Skeletal muscle tissue (tissue), 4 donors: ENCODE measurements around the gene RBPMS2. TPM values are rescaled to one million over a fixed set of nuclear protein-coding genes. Genes with fewer than 3 reads are reported as not detected.
"Not testable (repeated sequence)": the region's sequence is repeated elsewhere in the genome, so short reads cannot be mapped to it uniquely, and the experiment has no call there.

ENCODE experiments used
- H3K27ac ChIP-seq: one replicate; pipeline ENCODE4 v1.7.0; 2013; ENCODE audit warnings: mild to moderate bottlenecking, low read depth, low read length, inconsistent platforms
- H3K27me3 ChIP-seq, 3 donors: one replicate each; pipeline ENCODE4 v1.7.0; 2013; ENCODE audit warnings: low read length in 3 of 3; ENCODE audit not compliant: control insufficient read depth in 3 of 3, insufficient read depth in 3 of 3
- H3K36me3 ChIP-seq, 3 donors: one replicate each; pipeline ENCODE4 v1.7.0; 2013; ENCODE audit warnings: low read length in 3 of 3; ENCODE audit not compliant: control insufficient read depth in 3 of 3, insufficient read depth in 3 of 3
- H3K4me1 ChIP-seq, 3 donors: one replicate each; pipeline ENCODE4 v1.7.0; 2013; ENCODE audit warnings: low read length in 3 of 3, mild to moderate bottlenecking in 3 of 3; ENCODE audit not compliant: control insufficient read depth in 3 of 3, insufficient read depth in 3 of 3
- H3K4me3 ChIP-seq, 3 donors: one replicate each; pipeline ENCODE4 v1.7.0; 2013; ENCODE audit warnings: low read length in 3 of 3
- H3K9ac ChIP-seq, 3 donors: one replicate each; pipeline ENCODE4 v1.7.0; 2013; ENCODE audit warnings: low read length in 3 of 3, mild to moderate bottlenecking in 3 of 3, moderate library complexity in 2 of 3, low read depth in 1 of 3
- H3K9me3 ChIP-seq, 3 donors: one replicate each; pipeline ENCODE4 v1.7.0; 2013; ENCODE audit warnings: low read length in 3 of 3; ENCODE audit not compliant: control insufficient read depth in 3 of 3
- total RNA-seq: library from RNA; depleted of rRNA; stranded (reverse); fragments of >200 nt; gene quantifications from one replicate; pipeline ENCODE4 v1.2.3, GENCODE V29; 2014
- donor health status: Osteomylitis.

The RBPMS2 gene
- total RNA-seq, 1 donor from 2014 or later = under 0.01 TPM

- H3K36me3 ChIP-seq = no peaks in the 10 kb centered on the region
- H3K4me1 ChIP-seq = peaks cover 0 to 4% (median 3%) of the 10 kb centered on the region in 3 donors
- no peak overlapping the region for H3K4me3 ChIP-seq
- H3K27ac ChIP-seq = no peak overlapping the region
- H3K27me3 ChIP-seq = peaks cover 0 to 4% (median 0%) of the 10 kb centered on the region in 3 donors
- H3K9ac ChIP-seq = no peak overlapping the region
- H3K9me3 ChIP-seq = no peaks in the 10 kb centered on the region
Observed at GRCh38 chr15:64807751-64808222, 32.4 kb upstream of the RBPMS2 start.

DNA sequence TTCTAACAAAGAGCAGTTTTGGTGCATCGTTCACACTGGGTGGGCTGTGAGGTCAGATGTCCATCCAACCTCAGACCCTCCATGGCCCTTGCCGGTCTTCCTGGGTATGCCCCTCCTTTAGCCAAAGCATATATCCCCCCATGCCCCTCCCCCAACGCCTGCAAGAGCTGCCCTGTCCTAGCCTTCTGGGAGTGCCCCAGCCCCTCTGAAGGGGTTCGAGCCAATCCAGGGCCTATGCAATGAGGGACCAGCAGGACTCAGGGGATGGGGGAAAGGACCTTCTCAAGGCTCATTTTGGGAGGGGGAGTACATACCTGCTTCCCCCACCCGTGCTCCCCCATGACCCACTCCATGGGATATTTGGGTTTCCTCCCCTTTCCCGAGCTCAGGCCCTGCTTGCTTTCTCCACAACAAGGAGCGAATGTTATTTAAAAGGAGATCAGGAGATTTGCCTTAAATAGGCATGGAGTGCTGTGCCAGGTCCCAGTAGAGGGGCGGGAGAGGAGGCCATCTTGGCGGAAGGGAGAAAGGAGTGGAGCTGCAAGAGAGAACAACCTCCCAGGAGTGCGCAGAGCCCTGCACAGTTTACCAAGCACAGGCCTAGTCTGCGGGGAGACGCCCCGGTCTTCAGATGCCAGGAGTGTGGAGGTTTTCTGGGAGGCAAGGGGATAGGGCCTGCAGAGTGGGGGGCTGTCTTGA lies 31.8 kb upstream of the RBPMS2 start:
- Histone ChIP-seq H3K27me3 (peaks cover 0 to 4% (median 0%) of the 10 kb centered on the region in 3 donors), H3K27ac (no peak overlapping the region), H3K9me3 (no peaks in the 10 kb centered on the region), H3K36me3 (no peaks in the 10 kb centered on the region), H3K9ac (no peak overlapping the region), H3K4me1 (peaks cover 0 to 4% (median 3%) of the 10 kb centered on the region in 3 donors), H3K4me3 (no peak overlapping the region)

GRCh38 chr15:64806509-64806908 lies 31.1 kb upstream of the RBPMS2 start:
- no peak overlapping the region for H3K9ac ChIP-seq
- no peaks in the 10 kb centered on the region for H3K9me3 ChIP-seq
- H3K27ac ChIP-seq = no peak overlapping the region

GRCh38 chr15:64804619-64805018 lies 29.2 kb upstream of the RBPMS2 start:
- no peak overlapping the region for H3K4me3 ChIP-seq
- H3K9me3 ChIP-seq = no peaks in the 10 kb centered on the region
- peaks cover 0 to 4% (median 0%) of the 10 kb centered on the region in 3 donors for H3K27me3 ChIP-seq
- H3K36me3 ChIP-seq = no peaks in the 10 kb centered on the region
- no peak overlapping the region for H3K27ac ChIP-seq
- H3K9ac ChIP-seq = no peak overlapping the region
- H3K4me1 ChIP-seq = peaks cover 0 to 6% (median 4%) of the 10 kb centered on the region in 3 donors

More at GRCh38 chr15:64806509-64806908, 31.1 kb upstream of the RBPMS2 start:
- Histone ChIP-seq H3K4me3 (no peak overlapping the region), H3K36me3 (no peaks in the 10 kb centered on the region), H3K4me1 (peaks cover 0 to 6% (median 4%) of the 10 kb centered on the region in 3 donors), H3K27me3 (peaks cover 0 to 4% (median 0%) of the 10 kb centered on the region in 3 donors)

- H3K9me3 ChIP-seq = no peaks in the 10 kb centered on the region
- peaks cover 0 to 6% (median 4%) of the 10 kb centered on the region in 3 donors for H3K4me1 ChIP-seq
- H3K27ac ChIP-seq = no peak overlapping the region
- no peak overlapping the region for H3K4me3 ChIP-seq
- H3K9ac ChIP-seq = no peak overlapping the region
- H3K36me3 ChIP-seq = no peaks in the 10 kb centered on the region
- peaks cover 0 to 4% (median 0%) of the 10 kb centered on the region in 3 donors for H3K27me3 ChIP-seq
Observed at GRCh38 chr15:64803526-64803925, 28.1 kb upstream of the RBPMS2 start.

DNA sequence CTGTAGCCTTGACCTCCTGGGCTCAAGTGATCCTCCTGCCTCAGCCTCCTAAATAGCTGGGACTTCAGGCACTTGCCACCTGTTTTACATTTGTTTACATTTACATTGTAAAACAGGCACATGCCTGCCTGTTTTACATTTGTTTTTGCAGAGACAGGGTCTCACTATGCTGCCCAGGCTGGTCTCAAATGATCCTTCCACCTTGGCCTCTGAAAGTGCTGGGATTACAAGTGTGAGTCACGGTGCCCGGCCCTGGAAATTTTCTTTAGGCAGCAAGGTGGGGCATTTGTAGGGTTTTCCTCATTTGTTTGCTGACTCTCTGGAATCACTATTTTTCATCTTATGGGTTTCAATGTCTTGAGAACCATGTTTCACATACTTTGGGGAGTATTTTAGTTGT lies 25.1 kb upstream of the RBPMS2 start:
- Histone ChIP-seq H3K9me3 (no peaks in the 10 kb centered on the region), H3K27me3 (no peaks in the 10 kb centered on the region), H3K4me1 (peaks cover 0 to 6% (median 4%) of the 10 kb centered on the region in 3 donors), H3K36me3 (no peaks in the 10 kb centered on the region), H3K27ac (no peak overlapping the region), H3K9ac (no peak overlapping the region), H3K4me3 (no peak overlapping the region)

GRCh38 chr15:64798905-64799304 lies 23.5 kb upstream of the RBPMS2 start:
- not testable (repeated sequence) for H3K9ac ChIP-seq

DNA sequence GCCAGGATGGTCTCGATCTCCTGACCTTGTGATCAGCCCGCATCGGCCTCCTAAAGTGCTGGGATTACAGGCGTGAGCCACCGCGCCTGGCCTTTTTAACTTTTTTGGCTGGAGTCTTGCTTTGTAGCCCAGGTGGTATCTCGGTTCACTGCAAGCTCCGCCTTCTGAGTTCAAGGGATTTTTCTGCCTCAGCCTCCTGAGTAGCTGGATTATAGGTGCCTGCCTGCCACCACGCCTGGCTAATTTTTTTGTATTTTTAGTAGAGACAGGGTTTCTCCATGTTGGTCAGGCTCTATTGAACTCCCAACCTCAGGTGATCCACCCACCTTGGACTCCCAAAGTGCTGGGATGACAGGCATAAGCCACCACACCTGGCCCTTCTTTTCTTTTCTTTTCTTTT lies 20.5 kb upstream of the RBPMS2 start:
- H3K27me3 ChIP-seq, H3K36me3 ChIP-seq, H3K9me3 ChIP-seq, H3K9ac ChIP-seq, H3K4me3 ChIP-seq, H3K4me1 ChIP-seq, H3K27ac ChIP-seq: not testable (repeated sequence)

More at GRCh38 chr15:64798905-64799304, 23.5 kb upstream of the RBPMS2 start:
- H3K36me3 ChIP-seq, H3K9me3 ChIP-seq, H3K27ac ChIP-seq, H3K27me3 ChIP-seq, H3K4me3 ChIP-seq, H3K4me1 ChIP-seq: not testable (repeated sequence)

DNA sequence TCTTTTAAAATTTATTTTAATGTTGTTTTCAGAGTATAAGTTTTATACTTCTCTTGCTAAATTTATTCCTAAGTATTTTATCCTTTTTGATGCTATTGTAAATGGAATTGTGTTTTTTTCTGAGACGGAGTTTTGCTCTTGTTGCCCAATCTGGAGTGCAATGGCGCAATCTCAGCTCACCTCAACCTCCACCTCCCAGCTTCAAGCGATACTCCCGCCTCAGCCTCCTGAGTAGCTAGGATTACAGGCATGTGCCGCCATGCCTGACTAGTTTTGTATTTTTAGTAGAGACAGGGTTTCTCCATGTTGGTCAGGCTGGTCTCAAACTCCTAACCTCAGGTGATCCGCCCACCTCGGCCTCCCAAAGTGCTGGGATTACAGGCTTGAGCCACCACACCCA lies 19.9 kb upstream of the RBPMS2 start:
- H3K4me1 ChIP-seq, H3K9me3 ChIP-seq, H3K4me3 ChIP-seq, H3K36me3 ChIP-seq, H3K9ac ChIP-seq, H3K27ac ChIP-seq, H3K27me3 ChIP-seq: not testable (repeated sequence)

DNA sequence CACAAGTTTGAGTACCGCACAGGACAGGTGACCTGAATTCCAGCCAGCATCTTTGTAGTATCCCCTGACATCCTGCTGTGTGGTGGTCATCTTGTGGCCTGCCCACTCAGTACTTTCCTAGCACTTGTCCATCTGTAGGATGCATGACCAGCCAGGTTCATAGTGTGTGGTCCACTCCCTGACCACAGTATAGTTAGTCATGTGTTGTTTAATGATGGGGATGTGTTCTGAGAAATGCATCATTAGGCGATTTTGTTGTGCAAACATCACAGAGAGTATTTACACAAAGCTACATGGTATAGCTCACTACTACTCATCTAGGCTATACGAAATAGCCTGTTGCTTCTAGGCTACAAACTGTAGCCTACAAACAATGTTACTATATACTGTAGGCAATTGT lies 16.9 kb upstream of the RBPMS2 start:
- Histone ChIP-seq H3K36me3 (no peaks in the 10 kb centered on the region), H3K9me3 (no peaks in the 10 kb centered on the region)

More for the DNA sequence above, 16.9 kb upstream of the RBPMS2 start:
- H3K27me3 ChIP-seq = no peaks in the 10 kb centered on the region
- no peak overlapping the region for H3K27ac ChIP-seq
- H3K9ac ChIP-seq = no peak overlapping the region
- no peaks in the 10 kb centered on the region for H3K4me1 ChIP-seq
- no peak overlapping the region for H3K4me3 ChIP-seq
